ENCODE results near the gene ROCK2. TPM values are rescaled to one million over a fixed set of nuclear protein-coding genes. Genes with fewer than 3 reads are reported as not detected.

Gene ROCK2
- total and polyA plus RNA-seq, 4 donors, result 21.3 to 68.3 (median 36.7) TPM

DNA sequence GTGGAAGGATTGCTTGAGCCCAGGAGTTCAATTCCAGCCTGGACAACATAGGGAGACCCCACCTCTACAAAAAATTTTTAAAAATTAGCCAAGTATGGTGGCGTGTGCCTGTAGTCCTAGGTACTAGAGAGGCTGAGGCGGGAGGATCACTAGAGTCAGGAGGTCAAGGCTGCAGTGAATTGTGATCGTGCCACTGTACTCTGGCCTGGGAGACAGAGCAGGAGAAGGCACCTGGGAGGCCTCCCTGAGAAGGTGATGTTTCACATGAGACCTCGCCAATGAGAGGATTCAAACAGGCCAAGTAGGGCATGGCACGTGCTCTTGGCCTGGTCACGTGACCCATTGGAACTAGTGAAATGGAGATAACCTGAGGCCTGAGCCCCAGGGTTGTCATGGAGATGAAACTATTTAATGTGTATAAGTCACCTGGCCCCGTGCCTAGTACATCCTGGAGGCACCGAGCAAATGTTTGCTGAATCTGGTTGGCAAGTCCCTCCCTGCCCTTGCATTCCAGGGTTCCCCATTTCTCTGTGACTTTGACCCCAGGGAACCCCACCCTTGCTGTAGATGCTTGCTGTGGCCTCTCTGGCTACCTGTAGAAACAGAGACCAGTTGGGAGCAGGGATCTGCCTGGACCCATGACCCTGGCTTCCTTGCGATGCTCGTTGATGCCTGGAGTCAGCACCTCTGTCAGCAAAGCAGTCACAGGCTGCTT is 26.1 kb upstream of the ROCK2 start:
- H3K27me3 ChIP-seq (ENCODE audit: control insufficient read depth, insufficient read depth, low read length), result no peaks in the 10 kb centered on the region
- no peaks in the 10 kb centered on the region for H3K9me3 ChIP-seq (ENCODE audit: control insufficient read depth, insufficient read depth, low read length)
- 92% methylated on average over 10 of the region's 10 CpGs for WGBS (ENCODE audit: insufficient coverage)
- no peak overlapping the region for H3K4me3 ChIP-seq (ENCODE audit: low read depth, low read length)
- no peak for DNase-seq (ENCODE audit: low read depth in 4 of 6, low spot score in 6 of 6)
- H3K27ac ChIP-seq (ENCODE audit: low read depth, low read length), result no peak overlapping the region
- H3K4me1 ChIP-seq (ENCODE audit: control insufficient read depth, insufficient read depth, low read length), result peaks cover 31% of the 10 kb centered on the region
- H3K36me3 ChIP-seq (ENCODE audit: control insufficient read depth, insufficient read depth, low read length), result no peaks in the 10 kb centered on the region

DNA sequence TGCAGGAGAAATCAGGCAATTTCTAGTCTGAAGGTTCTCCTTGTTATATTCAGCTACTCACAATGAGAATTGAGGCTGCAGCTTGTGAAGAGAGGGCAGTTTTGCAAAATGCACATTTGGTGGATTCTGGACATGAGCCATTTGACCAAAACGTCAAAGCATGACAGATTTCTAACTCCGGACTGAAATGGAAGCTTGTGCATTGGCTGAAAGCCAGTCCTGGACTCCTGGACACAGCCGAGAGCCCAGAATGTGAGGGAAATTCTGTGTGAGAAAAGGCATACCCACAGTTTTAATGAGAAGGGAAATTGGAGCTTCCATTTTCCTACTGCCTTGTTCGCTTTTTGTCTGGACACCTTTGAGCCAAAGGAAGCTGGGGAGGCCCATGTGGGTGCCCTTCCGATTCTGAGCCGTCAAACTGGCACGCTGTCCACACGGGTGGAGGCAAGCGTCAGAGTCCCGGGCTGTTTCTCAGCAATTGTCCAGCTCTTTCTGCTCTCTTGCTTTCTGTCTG is 23.7 kb upstream of the ROCK2 start:
- DNase-seq (ENCODE audit: low read depth in 4 of 6, low spot score in 6 of 6), result peak in 3 of 6 donors; percentile 49 to 90 (median 85)
- Histone ChIP-seq H3K27ac (ENCODE audit: low read depth, low read length) (peak overlapping the region; percentile 79), H3K27me3 (ENCODE audit: control insufficient read depth, insufficient read depth, low read length) (no peaks in the 10 kb centered on the region), H3K4me1 (ENCODE audit: control insufficient read depth, insufficient read depth, low read length) (peaks cover 21% of the 10 kb centered on the region), H3K36me3 (ENCODE audit: control insufficient read depth, insufficient read depth, low read length) (no peaks in the 10 kb centered on the region), H3K4me3 (ENCODE audit: low read depth, low read length) (peak overlapping the region; percentile 9), H3K9me3 (ENCODE audit: control insufficient read depth, insufficient read depth, low read length) (no peaks in the 10 kb centered on the region)
- WGBS (ENCODE audit: insufficient coverage), result 11% methylated on average over 10 of the region's 10 CpGs

DNA sequence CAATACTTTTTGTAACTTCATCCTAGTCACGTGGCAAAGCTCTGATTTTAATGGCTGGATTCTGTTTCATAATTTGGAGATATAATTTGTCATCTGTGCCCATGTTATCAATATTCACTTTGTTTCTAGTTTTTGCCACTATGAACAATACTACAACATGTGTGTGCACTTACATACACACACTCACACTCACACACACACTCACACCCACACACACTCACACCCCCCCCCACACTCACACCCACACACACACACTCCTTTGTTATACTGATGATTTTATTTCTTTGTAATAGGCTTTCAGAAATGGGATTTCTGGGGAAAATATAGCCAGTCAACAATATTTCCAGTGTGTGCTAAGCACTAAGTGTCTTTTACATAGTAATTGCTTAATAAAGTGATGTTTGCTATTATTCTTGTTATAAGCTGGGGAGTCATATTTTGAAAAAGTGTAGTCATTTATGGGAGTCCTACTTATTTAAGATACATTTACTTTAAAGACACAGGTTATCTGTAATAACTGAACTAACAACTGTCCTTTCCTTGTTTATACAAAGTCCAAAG is 22.8 kb upstream of the ROCK2 start:
- WGBS (ENCODE audit: insufficient coverage), result no CpG with 5 or more reads among the region's 1 CpG
- H3K36me3 ChIP-seq (ENCODE audit: control insufficient read depth, insufficient read depth, low read length), result no peaks in the 10 kb centered on the region
- no peak for DNase-seq (ENCODE audit: low read depth in 4 of 6, low spot score in 6 of 6)
- H3K9me3 ChIP-seq (ENCODE audit: control insufficient read depth, insufficient read depth, low read length), result no peaks in the 10 kb centered on the region
- H3K4me3 ChIP-seq (ENCODE audit: low read depth, low read length), result no peak overlapping the region
- H3K27ac ChIP-seq (ENCODE audit: low read depth, low read length), result peak overlapping the region; percentile 79
- H3K27me3 ChIP-seq (ENCODE audit: control insufficient read depth, insufficient read depth, low read length), result no peaks in the 10 kb centered on the region
- H3K4me1 ChIP-seq (ENCODE audit: control insufficient read depth, insufficient read depth, low read length), result peaks cover 21% of the 10 kb centered on the region

DNA sequence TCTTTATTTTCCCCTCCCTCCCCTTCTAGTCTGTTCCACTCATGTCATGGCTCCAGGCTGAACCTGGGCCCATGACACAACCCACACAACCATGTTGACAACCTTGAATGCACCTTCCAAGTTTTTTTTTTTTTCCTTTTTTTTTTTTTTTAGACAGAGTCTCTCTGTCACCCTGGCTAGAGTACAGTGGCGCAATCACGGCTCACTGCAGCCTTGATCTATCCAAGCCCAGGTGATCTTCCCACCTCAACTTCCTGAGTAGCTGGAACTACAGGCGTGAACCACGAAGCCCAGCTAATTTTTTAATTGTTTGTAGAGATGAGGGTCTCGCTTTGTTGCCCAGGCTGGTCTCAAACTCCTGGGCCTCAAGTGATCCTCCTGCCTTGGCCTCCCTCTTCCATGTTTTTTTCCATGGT is 21.9 kb upstream of the ROCK2 start:
- H3K27me3 ChIP-seq (ENCODE audit: control insufficient read depth, insufficient read depth, low read length), result no peaks in the 10 kb centered on the region
- no peaks in the 10 kb centered on the region for H3K36me3 ChIP-seq (ENCODE audit: control insufficient read depth, insufficient read depth, low read length)
- peaks cover 21% of the 10 kb centered on the region for H3K4me1 ChIP-seq (ENCODE audit: control insufficient read depth, insufficient read depth, low read length)
- H3K27ac ChIP-seq (ENCODE audit: low read depth, low read length), result no peak overlapping the region
- H3K4me3 ChIP-seq (ENCODE audit: low read depth, low read length), result no peak overlapping the region
- no CpG with 5 or more reads among the region's 5 CpGs for WGBS (ENCODE audit: insufficient coverage)
- no peaks in the 10 kb centered on the region for H3K9me3 ChIP-seq (ENCODE audit: control insufficient read depth, insufficient read depth, low read length)
- DNase-seq (ENCODE audit: low read depth in 4 of 6, low spot score in 6 of 6), result no peak

DNA sequence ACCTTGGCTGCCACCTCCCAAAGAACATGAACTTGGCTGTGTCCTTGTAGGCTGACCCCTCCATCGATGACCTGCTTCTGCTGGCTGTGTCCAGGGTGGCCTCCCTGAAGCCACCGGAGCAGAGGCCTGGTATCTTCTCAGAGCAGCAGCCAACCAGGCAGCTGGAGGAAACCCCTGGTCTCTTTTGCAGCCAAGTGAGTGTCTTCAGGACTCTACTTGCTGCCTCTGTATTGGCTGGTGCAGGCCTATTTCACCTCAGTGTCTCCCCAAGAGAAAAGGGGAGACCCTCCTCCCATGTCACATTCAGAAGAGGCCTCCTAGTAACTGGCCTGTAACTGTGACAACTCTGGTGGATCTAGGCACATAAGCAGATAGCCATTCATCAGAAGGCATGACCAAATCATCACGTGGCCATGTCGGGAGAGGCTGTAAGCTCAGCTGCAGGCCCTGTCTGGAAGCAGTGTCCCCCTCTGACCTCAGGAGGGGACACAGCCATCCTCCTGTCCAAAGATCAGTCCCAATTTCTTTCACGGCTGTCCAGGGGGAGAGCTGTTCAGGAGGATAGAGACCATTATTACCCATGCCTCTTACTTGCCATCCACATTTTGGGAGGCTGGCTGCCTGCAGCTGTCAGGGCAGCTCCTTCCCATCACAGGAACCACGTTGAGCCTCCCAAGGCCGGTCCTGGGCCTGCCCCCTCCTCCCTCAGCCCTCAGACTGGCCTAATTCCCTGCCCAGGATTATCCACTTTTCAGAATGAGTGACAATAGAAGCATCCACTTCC is 20.9 kb upstream of the ROCK2 start:
- WGBS (ENCODE audit: insufficient coverage), result 50% methylated on average over 5 of the region's 7 CpGs
- no peak overlapping the region for H3K4me3 ChIP-seq (ENCODE audit: low read depth, low read length)
- no peak for DNase-seq (ENCODE audit: low read depth in 4 of 6, low spot score in 6 of 6)
- no peaks in the 10 kb centered on the region for H3K9me3 ChIP-seq (ENCODE audit: control insufficient read depth, insufficient read depth, low read length)
- H3K27ac ChIP-seq (ENCODE audit: low read depth, low read length), result no peak overlapping the region
- H3K4me1 ChIP-seq (ENCODE audit: control insufficient read depth, insufficient read depth, low read length), result peaks cover 21% of the 10 kb centered on the region
- no peaks in the 10 kb centered on the region for H3K36me3 ChIP-seq (ENCODE audit: control insufficient read depth, insufficient read depth, low read length)
- H3K27me3 ChIP-seq (ENCODE audit: control insufficient read depth, insufficient read depth, low read length), result no peaks in the 10 kb centered on the region

DNA sequence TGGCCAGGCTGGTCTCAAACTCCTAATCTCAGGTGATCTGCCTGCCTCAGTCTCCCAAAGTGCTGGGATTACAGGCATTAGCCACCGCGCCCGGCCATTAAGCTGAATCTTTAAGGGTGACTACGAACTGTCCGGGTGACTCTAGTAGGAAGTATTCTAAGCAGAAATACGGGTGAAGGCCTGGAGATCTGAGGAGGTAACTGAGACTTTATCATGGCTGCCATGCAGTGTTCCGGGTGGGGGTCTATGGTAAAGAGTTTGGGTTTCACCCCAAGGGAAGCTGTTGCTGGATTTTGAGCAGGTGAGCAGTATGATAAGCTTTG is 20.1 kb upstream of the ROCK2 start:
- WGBS (ENCODE audit: insufficient coverage), result 95% methylated on average over 7 of the region's 7 CpGs
- Histone ChIP-seq H3K9me3 (ENCODE audit: control insufficient read depth, insufficient read depth, low read length) (no peaks in the 10 kb centered on the region), H3K36me3 (ENCODE audit: control insufficient read depth, insufficient read depth, low read length) (no peaks in the 10 kb centered on the region), H3K4me3 (ENCODE audit: low read depth, low read length) (no peak overlapping the region), H3K4me1 (ENCODE audit: control insufficient read depth, insufficient read depth, low read length) (peaks cover 21% of the 10 kb centered on the region), H3K27me3 (ENCODE audit: control insufficient read depth, insufficient read depth, low read length) (no peaks in the 10 kb centered on the region), H3K27ac (ENCODE audit: low read depth, low read length) (no peak overlapping the region)
- DNase-seq (ENCODE audit: low read depth in 4 of 6, low spot score in 6 of 6), result no peak

DNA sequence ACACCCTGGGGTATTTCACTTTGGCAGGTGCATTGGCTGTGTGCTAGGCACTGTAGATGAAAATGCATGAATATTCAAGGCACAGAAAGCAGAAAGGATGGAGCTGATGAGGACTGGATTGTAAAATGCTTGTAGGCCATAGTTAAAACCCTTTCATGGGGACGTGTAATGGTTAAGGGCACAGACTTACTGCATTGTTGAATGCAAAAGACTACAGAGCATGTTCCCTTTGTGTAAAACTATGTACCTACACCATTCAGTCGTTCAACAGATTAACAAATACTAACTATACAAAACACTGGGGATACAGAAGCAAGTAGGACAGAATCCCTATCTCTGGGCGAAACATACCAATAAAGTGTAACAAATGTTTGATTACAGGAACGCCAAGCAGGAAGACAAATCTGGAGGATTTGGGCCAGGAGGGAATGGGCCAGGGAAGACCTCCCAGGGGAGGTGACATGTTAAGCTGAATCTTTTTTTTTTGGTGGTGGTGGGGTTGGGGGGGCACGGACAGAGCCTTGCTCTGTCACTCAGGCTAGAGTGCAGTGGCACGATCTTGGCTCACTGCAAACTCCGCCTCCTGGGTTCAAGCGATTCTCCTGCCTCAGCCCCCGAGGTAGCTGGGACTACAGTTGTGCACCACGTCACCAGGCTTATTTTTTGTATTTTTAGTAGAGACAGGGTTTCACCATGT is 19.6 kb upstream of the ROCK2 start:
- DNase-seq (ENCODE audit: low read depth in 4 of 6, low spot score in 6 of 6), result no peak
- no peaks in the 10 kb centered on the region for H3K9me3 ChIP-seq (ENCODE audit: control insufficient read depth, insufficient read depth, low read length)
- no peaks in the 10 kb centered on the region for H3K36me3 ChIP-seq (ENCODE audit: control insufficient read depth, insufficient read depth, low read length)
- peaks cover 21% of the 10 kb centered on the region for H3K4me1 ChIP-seq (ENCODE audit: control insufficient read depth, insufficient read depth, low read length)
- no peak overlapping the region for H3K4me3 ChIP-seq (ENCODE audit: low read depth, low read length)
- H3K27ac ChIP-seq (ENCODE audit: low read depth, low read length), result no peak overlapping the region
- H3K27me3 ChIP-seq (ENCODE audit: control insufficient read depth, insufficient read depth, low read length), result no peaks in the 10 kb centered on the region
- 94% methylated on average over 8 of the region's 10 CpGs for WGBS (ENCODE audit: insufficient coverage)

DNA sequence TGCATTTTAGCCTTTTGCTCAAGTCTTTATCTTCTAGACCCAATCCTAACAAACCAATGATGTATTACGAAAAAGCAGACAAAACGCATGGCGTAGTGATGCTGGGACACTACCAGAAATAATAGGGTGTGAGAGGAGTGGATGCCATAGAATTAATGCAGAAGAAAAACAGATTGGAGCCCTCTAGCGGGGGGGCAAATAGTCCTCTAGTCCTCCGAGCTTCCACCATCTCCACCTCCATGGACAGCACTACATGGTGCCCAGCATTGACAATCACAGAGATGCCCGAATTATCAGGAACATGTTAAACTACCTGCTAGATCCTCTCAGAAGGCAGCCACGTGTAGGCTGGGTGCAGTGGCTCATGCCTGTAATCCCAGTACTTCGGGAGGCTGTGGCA is 15.4 kb upstream of the ROCK2 start:
- no peak for DNase-seq (ENCODE audit: low read depth in 4 of 6, low spot score in 6 of 6)
- H3K4me3 ChIP-seq (ENCODE audit: low read depth, low read length), result no peak overlapping the region
- no peaks in the 10 kb centered on the region for H3K36me3 ChIP-seq (ENCODE audit: control insufficient read depth, insufficient read depth, low read length)
- no peaks in the 10 kb centered on the region for H3K27me3 ChIP-seq (ENCODE audit: control insufficient read depth, insufficient read depth, low read length)
- peaks cover 11% of the 10 kb centered on the region for H3K4me1 ChIP-seq (ENCODE audit: control insufficient read depth, insufficient read depth, low read length)
- no peak overlapping the region for H3K27ac ChIP-seq (ENCODE audit: low read depth, low read length)
- H3K9me3 ChIP-seq (ENCODE audit: control insufficient read depth, insufficient read depth, low read length), result no peaks in the 10 kb centered on the region
- 96% methylated on average over 5 of the region's 8 CpGs for WGBS (ENCODE audit: insufficient coverage)

DNA sequence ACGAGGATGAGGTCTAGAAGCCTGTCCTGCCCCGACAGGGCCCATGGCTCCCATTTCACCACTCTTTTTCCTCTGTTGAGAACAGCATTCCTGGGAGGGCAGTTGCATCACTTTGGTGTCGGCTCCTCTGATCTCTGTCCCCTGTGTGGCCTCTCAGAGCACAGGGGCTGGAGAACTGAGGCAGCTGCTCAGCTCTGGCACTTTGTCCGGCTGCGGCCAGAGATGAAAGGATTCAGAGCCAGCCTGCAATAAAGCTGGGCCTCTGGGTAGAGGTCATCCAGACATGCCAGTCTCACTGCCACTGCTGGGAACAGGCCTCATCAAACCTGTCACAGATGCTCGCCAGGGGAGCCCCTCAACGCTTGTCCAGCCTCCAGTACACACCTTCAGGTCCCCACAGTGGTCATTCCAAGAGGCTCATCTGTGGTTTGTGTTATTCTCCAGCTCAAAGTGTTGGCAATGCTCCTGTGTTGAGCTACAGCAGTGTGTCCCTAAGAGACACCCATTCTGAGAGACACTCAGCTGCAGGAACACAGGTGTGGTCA is 13.1 kb upstream of the ROCK2 start:
- no peak for DNase-seq (ENCODE audit: low read depth in 4 of 6, low spot score in 6 of 6)
- no peaks in the 10 kb centered on the region for H3K27me3 ChIP-seq (ENCODE audit: control insufficient read depth, insufficient read depth, low read length)
- H3K9me3 ChIP-seq (ENCODE audit: control insufficient read depth, insufficient read depth, low read length), result no peaks in the 10 kb centered on the region
- no peaks in the 10 kb centered on the region for H3K36me3 ChIP-seq (ENCODE audit: control insufficient read depth, insufficient read depth, low read length)
- 45% methylated on average over 6 of the region's 7 CpGs for WGBS (ENCODE audit: insufficient coverage)
- no peak overlapping the region for H3K27ac ChIP-seq (ENCODE audit: low read depth, low read length)
- H3K4me1 ChIP-seq (ENCODE audit: control insufficient read depth, insufficient read depth, low read length), result peaks cover 11% of the 10 kb centered on the region
- no peak overlapping the region for H3K4me3 ChIP-seq (ENCODE audit: low read depth, low read length)
